GM12864 (cell line): ENCODE results near the gene MPC1L.

Experiments
- DNase-seq: peaks from one replicate; pipeline ENCODE4 v3.0.0-alpha.2; 2011; ENCODE audit warnings: low read depth
- H3K4me3 ChIP-seq: 2 replicates; pipeline ENCODE4 v1.5.1; 2011; ENCODE audit warnings: mild to moderate bottlenecking, low read depth, low read length, control low read depth
- TF ChIP-seq, protein P1 (sequence below): IDR thresholded peaks from 2 replicates; pipeline ENCODE4 v1.5.1; 2011; ENCODE audit warnings: low read depth, mild to moderate bottlenecking, moderate library complexity, low read length, control low read depth, inconsistent platforms; ENCODE audit errors: missing control alignments

The MPC1L gene

DNA sequence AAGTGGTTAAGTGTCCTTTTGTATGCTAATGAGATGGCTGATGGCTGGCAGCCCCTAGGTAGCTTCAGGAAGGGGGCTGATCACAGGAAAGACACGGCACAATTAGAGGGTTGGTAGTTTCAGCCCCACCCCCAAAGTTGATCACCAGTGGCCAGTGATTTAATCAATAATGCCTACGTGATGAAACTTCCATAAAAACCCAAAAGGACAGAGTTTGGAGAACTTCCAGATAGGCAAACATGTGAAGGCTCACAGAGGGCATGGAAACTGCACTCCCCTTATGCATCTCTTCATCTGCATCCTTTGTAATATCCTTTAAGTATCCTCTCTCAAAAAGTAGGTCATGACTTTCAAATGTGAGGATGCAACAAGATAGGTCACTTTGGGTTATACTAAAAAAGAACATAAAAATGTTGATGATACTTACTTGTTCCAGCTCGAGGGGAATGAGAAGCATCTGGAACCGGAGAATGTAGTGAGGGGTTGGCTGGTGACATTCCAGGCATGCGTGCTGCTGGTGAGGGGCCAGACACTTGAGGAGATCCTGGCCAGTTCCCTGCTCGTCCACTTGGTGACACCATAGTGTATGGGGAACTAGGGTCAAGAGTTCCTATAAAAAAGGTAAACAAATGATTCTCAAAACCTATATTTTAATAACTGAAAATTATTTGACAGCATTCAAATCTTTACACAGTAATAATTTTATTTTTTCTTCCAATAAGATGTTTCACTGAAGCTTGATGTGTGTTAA is 40.8 kb downstream of the MPC1L start:
- DNase-seq = no peak
- TF ChIP-seq, protein P1, sequence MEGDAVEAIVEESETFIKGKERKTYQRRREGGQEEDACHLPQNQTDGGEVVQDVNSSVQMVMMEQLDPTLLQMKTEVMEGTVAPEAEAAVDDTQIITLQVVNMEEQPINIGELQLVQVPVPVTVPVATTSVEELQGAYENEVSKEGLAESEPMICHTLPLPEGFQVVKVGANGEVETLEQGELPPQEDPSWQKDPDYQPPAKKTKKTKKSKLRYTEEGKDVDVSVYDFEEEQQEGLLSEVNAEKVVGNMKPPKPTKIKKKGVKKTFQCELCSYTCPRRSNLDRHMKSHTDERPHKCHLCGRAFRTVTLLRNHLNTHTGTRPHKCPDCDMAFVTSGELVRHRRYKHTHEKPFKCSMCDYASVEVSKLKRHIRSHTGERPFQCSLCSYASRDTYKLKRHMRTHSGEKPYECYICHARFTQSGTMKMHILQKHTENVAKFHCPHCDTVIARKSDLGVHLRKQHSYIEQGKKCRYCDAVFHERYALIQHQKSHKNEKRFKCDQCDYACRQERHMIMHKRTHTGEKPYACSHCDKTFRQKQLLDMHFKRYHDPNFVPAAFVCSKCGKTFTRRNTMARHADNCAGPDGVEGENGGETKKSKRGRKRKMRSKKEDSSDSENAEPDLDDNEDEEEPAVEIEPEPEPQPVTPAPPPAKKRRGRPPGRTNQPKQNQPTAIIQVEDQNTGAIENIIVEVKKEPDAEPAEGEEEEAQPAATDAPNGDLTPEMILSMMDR = peak; percentile 5
- no peak overlapping the region for H3K4me3 ChIP-seq

DNA sequence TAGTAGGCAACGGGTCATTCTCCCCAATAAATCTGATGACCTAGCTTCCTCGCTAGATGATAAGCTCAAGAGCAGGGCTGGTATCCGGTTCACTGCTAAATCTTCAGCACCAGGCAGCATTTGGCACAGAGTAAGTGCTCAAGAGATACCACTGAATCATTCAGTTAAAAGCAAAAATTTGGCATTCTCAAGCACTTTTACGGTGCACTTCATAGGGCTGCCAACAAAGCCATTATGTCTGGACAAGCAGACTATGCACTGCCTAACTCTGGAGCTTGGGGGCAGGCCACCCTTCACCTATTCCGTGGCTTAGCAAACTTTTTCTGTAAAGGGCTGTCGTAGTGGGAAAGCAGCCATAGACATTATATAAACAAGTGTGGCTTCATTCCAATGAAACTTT is 47.9 kb downstream of the MPC1L start:
- TF ChIP-seq, protein P1 = no peak
- no peak for DNase-seq
- no peak overlapping the region for H3K4me3 ChIP-seq
